AML-193 (cell line): ENCODE data around the gene CACNA1D.

Experiments used
- DNase-seq, 2 experiments: peaks; one replicate each; lab custom pipeline; 2025; lab: John Stamatoyannopoulos, UW

Gene CACNA1D

GRCh38 chr3:53789459-53789858, 295.0 kb downstream of the CACNA1D start:
- no peak for DNase-seq

- no peak for DNase-seq
Observed at GRCh38 chr3:53790470-53790869, 296.1 kb downstream of the CACNA1D start.

DNA sequence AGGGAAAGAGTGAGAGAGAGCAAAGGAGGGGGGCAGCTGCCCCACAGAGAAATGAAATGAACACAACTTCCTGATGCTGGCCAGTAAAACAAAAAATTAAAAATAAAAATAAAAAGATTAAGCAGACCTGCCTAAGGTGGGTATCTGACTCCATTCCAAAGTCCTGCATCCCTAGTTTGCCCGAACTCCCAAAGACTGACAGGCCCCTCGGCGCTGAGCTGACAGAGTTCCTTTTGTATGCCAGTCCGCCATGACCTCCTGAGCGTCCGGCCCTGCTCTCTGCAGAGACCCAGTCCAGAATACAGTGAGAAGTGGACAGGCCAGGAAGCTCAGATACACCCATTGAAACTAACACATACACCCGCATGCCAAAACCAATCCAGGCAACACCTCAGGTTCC, 296.9 kb downstream of the CACNA1D start:
- DNase-seq: no peak

- no peak for DNase-seq
Observed at GRCh38 chr3:53792866-53793265, 298.5 kb downstream of the CACNA1D start.

- DNase-seq: no peak
Observed at GRCh38 chr3:53794597-53794996, 300.2 kb downstream of the CACNA1D start.

DNA sequence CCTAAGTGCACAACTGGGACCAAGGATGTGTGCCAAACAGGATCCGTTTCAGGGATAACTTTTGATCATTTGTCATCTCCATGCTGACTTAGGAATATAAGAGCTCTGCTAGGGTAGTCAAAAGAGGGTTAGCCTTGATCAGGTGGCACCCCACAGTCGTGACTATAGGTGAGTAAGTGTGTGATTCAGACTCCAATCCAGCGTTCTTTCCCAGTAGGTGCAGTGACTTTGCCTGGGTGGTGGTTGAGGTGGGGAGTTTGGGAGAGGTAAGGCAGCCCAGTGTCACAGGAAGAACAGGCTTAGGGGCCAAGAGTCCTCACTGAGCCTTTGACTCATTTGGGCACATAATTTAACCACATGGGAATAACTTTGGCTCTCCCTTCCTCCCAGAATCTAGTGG, 300.8 kb downstream of the CACNA1D start:
- no peak for DNase-seq

GRCh38 chr3:53795789-53796560, 301.6 kb downstream of the CACNA1D start:
- DNase-seq: no peak

DNA sequence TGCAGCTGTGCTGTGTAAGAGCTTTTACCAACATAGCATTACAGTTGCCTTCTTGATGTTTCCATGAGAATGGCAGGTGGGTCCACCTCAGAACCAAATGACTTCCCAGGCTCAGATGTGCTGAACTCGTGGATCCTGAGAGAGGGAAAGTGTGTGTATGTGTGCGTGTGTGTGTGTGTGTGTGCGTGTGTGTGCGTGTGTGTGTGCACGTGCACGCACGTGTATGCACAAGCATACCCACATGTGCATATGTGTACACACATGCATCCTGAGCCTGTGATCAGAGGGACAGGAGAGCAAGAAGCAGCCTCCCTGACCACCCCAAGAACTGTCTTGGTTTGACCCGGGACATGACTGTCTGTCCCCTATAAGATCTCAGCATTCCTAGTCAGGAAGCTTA, 303.7 kb downstream of the CACNA1D start:
- DNase-seq: no peak

DNA sequence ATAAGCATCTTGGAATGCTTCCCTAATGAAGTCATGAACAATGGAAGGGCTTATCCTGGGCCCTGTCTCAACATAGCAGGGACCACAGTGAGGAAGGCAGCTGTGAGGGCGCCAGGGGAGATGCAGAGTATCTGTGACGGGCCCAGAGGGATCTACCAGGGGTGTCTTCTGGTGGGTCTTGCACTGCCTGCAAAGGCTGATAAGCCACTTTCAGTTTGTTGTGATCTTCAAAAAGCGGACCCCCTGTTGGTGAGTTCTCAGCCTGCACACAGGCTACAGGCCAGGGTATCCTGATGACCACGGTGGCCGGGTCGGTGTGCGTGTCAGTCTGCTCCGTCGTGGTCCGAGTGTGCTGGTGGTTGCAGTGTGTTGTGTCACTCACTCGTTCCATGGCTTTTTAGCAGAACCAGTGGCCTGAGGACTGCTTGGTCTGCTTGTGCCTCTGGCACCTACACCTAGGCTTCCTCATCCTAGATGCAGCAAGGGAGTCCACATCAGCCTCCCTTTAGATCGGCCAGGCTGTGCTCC, 305.0 kb downstream of the CACNA1D start:
- DNase-seq: no peak

- no peak for DNase-seq
Observed at GRCh38 chr3:53800041-53800906, 305.9 kb downstream of the CACNA1D start.

- no peak for DNase-seq
Observed at GRCh38 chr3:53801319-53801718, 306.9 kb downstream of the CACNA1D start.

DNA sequence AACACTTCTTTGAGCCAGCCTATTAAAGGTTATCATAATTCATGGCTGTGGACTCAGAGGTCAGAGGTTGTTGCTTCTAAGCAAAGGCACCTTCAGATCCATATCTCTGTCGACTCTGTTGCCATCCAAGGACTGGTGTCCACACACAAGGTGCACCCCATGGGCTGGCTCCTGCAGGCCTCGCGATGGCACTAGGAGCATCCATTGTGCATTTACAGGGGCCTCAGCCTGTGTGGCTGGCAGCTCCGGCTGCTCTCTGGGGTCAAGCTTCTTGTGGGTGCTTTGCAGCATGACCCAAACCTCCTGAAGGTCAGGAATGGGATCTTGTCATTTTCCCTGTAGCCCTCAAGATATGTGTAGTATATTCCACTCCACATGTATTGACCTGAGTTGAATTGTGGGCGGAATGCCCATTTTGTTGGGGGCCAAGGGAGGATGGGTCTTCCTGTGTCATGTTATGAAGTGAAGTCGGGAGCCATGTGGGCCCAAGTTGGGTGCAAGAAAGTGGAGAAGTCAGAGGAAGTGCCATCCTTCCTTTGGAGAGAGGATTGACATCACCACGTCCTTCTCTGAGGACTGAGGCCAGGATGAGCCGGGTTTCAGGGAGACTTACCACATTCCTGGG, 308.0 kb downstream of the CACNA1D start:
- no peak for DNase-seq

- no peak for DNase-seq
Observed at GRCh38 chr3:53803124-53803815, 308.9 kb downstream of the CACNA1D start.

GRCh38 chr3:53803816-53804695, 309.6 kb downstream of the CACNA1D start:
- no peak for DNase-seq

GRCh38 chr3:53804697-53805462, 310.5 kb downstream of the CACNA1D start:
- DNase-seq: no peak

GRCh38 chr3:53805463-53806159, 311.2 kb downstream of the CACNA1D start:
- no peak for DNase-seq

DNA sequence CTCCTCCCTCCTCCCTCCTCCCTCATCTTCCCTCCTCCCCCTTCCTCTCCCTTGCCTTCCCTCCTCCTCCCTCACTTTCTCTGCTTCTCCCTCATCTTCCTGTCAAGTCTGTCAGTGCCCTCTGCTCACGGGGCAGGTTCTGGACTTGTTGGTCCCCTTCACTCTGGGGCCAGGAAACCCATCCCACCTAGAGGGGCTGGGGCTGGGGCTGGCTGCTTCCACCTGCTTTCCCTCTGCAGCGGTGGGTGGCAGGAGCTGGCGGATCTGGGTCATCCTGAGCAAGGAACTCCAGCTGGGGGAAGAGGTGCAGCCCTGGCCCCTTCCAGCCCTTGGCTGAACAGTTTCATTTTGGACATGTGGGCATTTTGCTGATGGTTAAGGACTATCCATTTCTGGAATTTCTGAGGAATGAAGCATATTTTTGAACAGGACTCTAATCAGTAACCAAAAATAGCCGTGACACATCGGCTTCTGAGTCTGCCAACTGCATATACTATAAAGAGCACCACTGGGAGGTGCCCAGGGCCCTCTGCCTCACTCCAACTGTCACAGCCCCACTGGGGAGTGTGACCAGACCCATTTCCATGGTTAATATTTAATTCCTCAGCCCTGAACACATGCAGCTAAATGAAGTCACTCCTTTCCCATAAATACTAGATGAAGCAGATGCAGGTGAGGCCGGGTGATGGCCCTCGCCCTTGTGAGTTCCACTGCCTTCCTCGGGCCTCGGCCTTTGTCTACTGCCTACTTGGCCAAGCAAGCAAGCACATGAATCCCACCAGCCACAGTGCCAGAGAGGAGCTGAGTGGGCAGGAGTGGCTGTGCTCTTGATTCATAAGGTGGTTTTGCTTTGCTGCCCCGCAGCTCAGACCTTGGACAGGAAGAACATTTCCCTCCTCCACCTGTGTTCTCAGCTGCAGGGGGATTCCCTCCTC, 312.0 kb downstream of the CACNA1D start:
- DNase-seq: no peak

DNA sequence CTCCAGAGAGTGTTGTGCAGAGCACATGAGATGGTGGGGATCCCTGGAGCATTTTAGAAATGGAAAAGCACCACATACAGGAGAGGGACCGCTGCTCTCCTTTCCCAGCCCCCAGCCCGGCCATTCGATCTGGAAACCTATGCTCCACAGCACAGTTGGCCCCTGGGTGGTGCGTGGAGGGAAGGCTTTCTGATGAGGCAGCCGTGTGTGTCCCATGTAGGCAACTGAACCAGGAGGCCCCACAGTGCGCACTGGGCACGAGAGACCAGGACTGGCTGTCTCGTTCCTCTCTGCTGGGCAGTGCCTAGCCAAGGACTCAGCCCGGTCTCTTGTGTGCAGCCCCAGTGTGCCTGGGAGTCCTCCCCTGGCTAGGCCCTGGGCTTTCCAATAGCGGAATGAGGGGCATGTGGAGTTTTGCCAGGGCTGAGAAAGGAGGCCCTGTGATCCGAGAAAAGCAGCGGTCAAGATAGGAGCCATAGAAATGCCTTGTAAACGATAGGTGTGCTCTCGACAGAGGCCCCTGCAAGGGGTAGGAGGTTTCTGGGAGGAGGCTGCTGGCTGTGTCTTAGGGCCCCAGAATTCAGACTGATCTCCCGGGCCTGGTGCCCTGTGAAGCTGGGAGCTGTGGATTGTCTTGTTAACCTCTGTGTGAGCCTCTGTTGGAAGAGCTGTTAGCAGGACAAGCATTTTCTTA, 312.9 kb downstream of the CACNA1D start:
- no peak for DNase-seq
